ENCODE results near the gene PPP2R5D. TPM values are rescaled to one million over a fixed set of nuclear protein-coding genes. Genes with fewer than 3 reads are reported as not detected.

PPP2R5D gene
- polyA plus RNA-seq, 1 donor (not counting 4 experiments of a cell fraction or from before 2014, with no cell fraction given), result 49.6 TPM

DNA sequence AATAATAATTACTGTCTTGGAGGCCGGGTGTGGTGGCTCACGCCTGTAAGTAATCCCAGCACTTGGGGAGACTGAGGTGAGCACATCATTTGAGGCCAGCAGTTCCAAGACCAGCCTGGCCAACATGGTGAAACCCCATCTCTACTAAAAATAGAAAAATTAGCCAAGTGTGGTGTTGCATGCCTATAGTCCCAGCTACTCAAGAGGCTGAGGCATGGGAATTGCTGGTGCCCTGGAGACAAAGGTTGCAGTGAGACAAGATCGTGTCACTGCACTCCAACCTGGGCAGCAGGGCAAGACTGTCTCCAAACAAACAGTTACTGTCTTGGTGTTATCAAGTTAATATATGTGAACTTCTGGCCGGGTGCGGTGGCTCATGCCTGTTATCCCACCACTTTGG, 42.0 kb downstream of the PPP2R5D start:
- no peak for FAIRE-seq
- no peak for TF ChIP-seq EZH2 (IDR thresholded peaks at IDR 0.05; ENCODE audit: low read length)
- TF ChIP-seq, protein P1, sequence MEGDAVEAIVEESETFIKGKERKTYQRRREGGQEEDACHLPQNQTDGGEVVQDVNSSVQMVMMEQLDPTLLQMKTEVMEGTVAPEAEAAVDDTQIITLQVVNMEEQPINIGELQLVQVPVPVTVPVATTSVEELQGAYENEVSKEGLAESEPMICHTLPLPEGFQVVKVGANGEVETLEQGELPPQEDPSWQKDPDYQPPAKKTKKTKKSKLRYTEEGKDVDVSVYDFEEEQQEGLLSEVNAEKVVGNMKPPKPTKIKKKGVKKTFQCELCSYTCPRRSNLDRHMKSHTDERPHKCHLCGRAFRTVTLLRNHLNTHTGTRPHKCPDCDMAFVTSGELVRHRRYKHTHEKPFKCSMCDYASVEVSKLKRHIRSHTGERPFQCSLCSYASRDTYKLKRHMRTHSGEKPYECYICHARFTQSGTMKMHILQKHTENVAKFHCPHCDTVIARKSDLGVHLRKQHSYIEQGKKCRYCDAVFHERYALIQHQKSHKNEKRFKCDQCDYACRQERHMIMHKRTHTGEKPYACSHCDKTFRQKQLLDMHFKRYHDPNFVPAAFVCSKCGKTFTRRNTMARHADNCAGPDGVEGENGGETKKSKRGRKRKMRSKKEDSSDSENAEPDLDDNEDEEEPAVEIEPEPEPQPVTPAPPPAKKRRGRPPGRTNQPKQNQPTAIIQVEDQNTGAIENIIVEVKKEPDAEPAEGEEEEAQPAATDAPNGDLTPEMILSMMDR (optimal IDR thresholded peaks at IDR 0.05 in 1 of 3, IDR thresholded peaks at IDR 0.05 in 1 of 3, conservative IDR thresholded peaks at IDR 0.05 in 1 of 3; ENCODE audit: extremely low read depth in 1 of 3, insufficient read depth in 2 of 3, low read length in 3 of 3), result no peak
- Histone ChIP-seq H3K4me1 (ENCODE audit: control insufficient read depth, extremely low read depth, insufficient read depth, low read length) (no peaks in the 10 kb centered on the region), H3K27ac (ENCODE audit: control insufficient read depth, insufficient read depth, low read length) (no peak overlapping the region), H3K79me2 (ENCODE audit: control insufficient read depth, insufficient read depth, low read length) (peaks cover 37% of the 10 kb centered on the region), H4K20me1 (ENCODE audit: control insufficient read depth, extremely low read depth, insufficient read depth, low read length) (no peaks in the 10 kb centered on the region), H2AFZ (ENCODE audit: control insufficient read depth, low read length) (no peak overlapping the region), H3K27me3 (ENCODE audit: control insufficient read depth, extremely low read depth, insufficient read depth, low read length) (no peaks in the 10 kb centered on the region), H3K4me3 (ENCODE audit: control insufficient read depth in 2 of 3, extremely low read depth in 1 of 3, insufficient read depth in 2 of 3, low read depth in 1 of 3, low read length in 3 of 3) (no peak overlapping the region), H3K9me1 (ENCODE audit: control insufficient read depth, extremely low read depth, insufficient read depth, low read length) (no peaks in the 10 kb centered on the region), H3K4me2 (ENCODE audit: control insufficient read depth, extremely low read depth, insufficient read depth, low read depth, low read length) (no peak overlapping the region), H3K9me3 (ENCODE audit: control insufficient read depth, low read depth, low read length) (no peaks in the 10 kb centered on the region), H3K9ac (ENCODE audit: control insufficient read depth, extremely low read depth, insufficient read depth, low read length) (no peak overlapping the region), H3K36me3 (ENCODE audit: control insufficient read depth in 2 of 2, extremely low read depth in 1 of 2, insufficient read depth in 2 of 2, low read length in 2 of 2) (peaks cover 25 to 41% of the 10 kb centered on the region in 2 experiments)
- no peak for DNase-seq (ENCODE audit: low read depth, low spot score)
- dilution Hi-C loops (cut with MboI; ENCODE audit: extremely low pct_ligation_motif_present, low sequenced_read_pairs), result no loop called here

DNA sequence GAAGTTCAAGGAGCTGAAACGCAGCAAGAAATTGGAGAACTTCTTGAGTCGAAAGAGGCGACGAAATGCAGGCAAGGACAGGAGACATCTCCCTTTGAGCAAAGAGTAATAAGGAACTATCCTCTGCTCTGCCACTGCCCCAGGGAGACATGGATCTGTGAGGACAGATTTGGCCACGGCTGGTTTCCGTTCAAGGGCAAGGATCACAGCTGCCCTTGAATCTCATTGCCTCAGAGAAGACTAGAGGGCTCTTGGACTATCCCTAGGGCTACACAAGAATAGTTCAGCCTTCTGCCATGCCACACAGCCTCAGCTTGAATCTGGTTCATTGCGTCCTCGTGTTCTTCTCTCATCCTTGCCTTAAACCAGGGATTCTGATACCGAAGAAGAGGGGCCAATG, 44.8 kb downstream of the PPP2R5D start:
- H3K27me3 ChIP-seq (ENCODE audit: control insufficient read depth, extremely low read depth, insufficient read depth, low read length), result no peaks in the 10 kb centered on the region
- no peaks in the 10 kb centered on the region for H3K9me3 ChIP-seq (ENCODE audit: control insufficient read depth, low read depth, low read length)
- dilution Hi-C loops (cut with MboI; ENCODE audit: extremely low pct_ligation_motif_present, low sequenced_read_pairs), result no loop called here
- H3K4me1 ChIP-seq (ENCODE audit: control insufficient read depth, extremely low read depth, insufficient read depth, low read length), result no peaks in the 10 kb centered on the region
- H2AFZ ChIP-seq (ENCODE audit: control insufficient read depth, low read length), result no peak overlapping the region
- no peak for FAIRE-seq
- H3K36me3 ChIP-seq (ENCODE audit: control insufficient read depth in 2 of 2, extremely low read depth in 1 of 2, insufficient read depth in 2 of 2, low read length in 2 of 2), result peaks cover 27 to 45% of the 10 kb centered on the region in 2 experiments
- no peak overlapping the region for H3K4me3 ChIP-seq (ENCODE audit: control insufficient read depth in 2 of 3, extremely low read depth in 1 of 3, insufficient read depth in 2 of 3, low read depth in 1 of 3, low read length in 3 of 3)
- no peak for DNase-seq (ENCODE audit: low read depth, low spot score)
- no peaks in the 10 kb centered on the region for H3K9me1 ChIP-seq (ENCODE audit: control insufficient read depth, extremely low read depth, insufficient read depth, low read length)
- H3K79me2 ChIP-seq (ENCODE audit: control insufficient read depth, insufficient read depth, low read length), result peaks cover 13% of the 10 kb centered on the region
- no peak overlapping the region for H3K9ac ChIP-seq (ENCODE audit: control insufficient read depth, extremely low read depth, insufficient read depth, low read length)
- no peak overlapping the region for H3K27ac ChIP-seq (ENCODE audit: control insufficient read depth, insufficient read depth, low read length)
- no peak overlapping the region for H3K4me2 ChIP-seq (ENCODE audit: control insufficient read depth, extremely low read depth, insufficient read depth, low read depth, low read length)
- H4K20me1 ChIP-seq (ENCODE audit: control insufficient read depth, extremely low read depth, insufficient read depth, low read length), result peaks cover 2% of the 10 kb centered on the region
- TF ChIP-seq, protein P1 (optimal IDR thresholded peaks at IDR 0.05 in 1 of 3, IDR thresholded peaks at IDR 0.05 in 1 of 3, conservative IDR thresholded peaks at IDR 0.05 in 1 of 3; ENCODE audit: extremely low read depth in 1 of 3, insufficient read depth in 2 of 3, low read length in 3 of 3), result no peak
- no peak for TF ChIP-seq EZH2 (IDR thresholded peaks at IDR 0.05; ENCODE audit: low read length)

Data from keratinocyte (primary cell).